ENCODE data around the gene XRCC1.
"Not testable (repeated sequence)": the region's sequence is repeated elsewhere in the genome, so short reads cannot be mapped to it uniquely, and the experiment has no call there.

The XRCC1 gene

GRCh38 chr19:43598445-43599240 is 23.3 kb upstream of the XRCC1 start:
- DNase-seq: no peak

- DNase-seq: no peak
Measured at GRCh38 chr19:43597876-43598275, 22.5 kb upstream of the XRCC1 start.

GRCh38 chr19:43596842-43597461 is 21.6 kb upstream of the XRCC1 start:
- no peak for DNase-seq

GRCh38 chr19:43595999-43596841 is 20.9 kb upstream of the XRCC1 start, which contains the start of the genes IRGQ and ZNF576:
TSS of gene IRGQ (minus strand) at chr19:43596134. CDS start at chr19:43595338, 796 bp downstream.
TSS of gene ZNF576 (plus strand) at chr19:43596595. CDS start at chr19:43597109, 514 bp downstream.
- DNase-seq: peak; percentile 100

- DNase-seq: peak; percentile 18 to 41
Measured at GRCh38 chr19:43595605-43595998, 20.3 kb upstream of the XRCC1 start.

GRCh38 chr19:43594710-43595604 is 19.6 kb upstream of the XRCC1 start:
- peak; percentile 71 to 74 for DNase-seq

GRCh38 chr19:43594081-43594697 is 18.9 kb upstream of the XRCC1 start:
- DNase-seq: no peak

GRCh38 chr19:43592800-43593350 is 17.5 kb upstream of the XRCC1 start:
- no peak for DNase-seq

GRCh38 chr19:43591904-43592772 is 16.8 kb upstream of the XRCC1 start:
- no peak for DNase-seq

- DNase-seq: no peak
Measured at GRCh38 chr19:43589678-43590077, 14.4 kb upstream of the XRCC1 start.

GRCh38 chr19:43589277-43589676 is 13.9 kb upstream of the XRCC1 start:
- no peak for DNase-seq

GRCh38 chr19:43587029-43587428 is 11.7 kb upstream of the XRCC1 start:
- not testable (repeated sequence) for DNase-seq

- DNase-seq: no peak
Measured at GRCh38 chr19:43586346-43586745, 11.0 kb upstream of the XRCC1 start.

- no peak for DNase-seq
Measured at GRCh38 chr19:43584484-43584883, 9.2 kb upstream of the XRCC1 start.

GRCh38 chr19:43582495-43582894 is 7.2 kb upstream of the XRCC1 start:
- DNase-seq: no peak

- DNase-seq: no peak
Measured at GRCh38 chr19:43581467-43581866, 6.1 kb upstream of the XRCC1 start.

GRCh38 chr19:43578787-43579186 is 3.5 kb upstream of the XRCC1 start:
- no peak for DNase-seq

- no peak for DNase-seq
Measured at GRCh38 chr19:43575955-43576878, 890 bp upstream of the XRCC1 start.

GRCh38 chr19:43574424-43575155 is 737 bp downstream of the XRCC1 start:
- DNase-seq: no peak
